H1 (cell line): ENCODE results near the gene TGM3.

Experiments
- EP300 ChIP-seq, 2 experiments: IDR thresholded peaks; 1 replicate in 1 of 2; 2 replicates in 1 of 2; pipeline ENCODE4 v1.6.1; 2011 to 2012; ENCODE audit warnings: low read depth in 2 of 2, low read length in 2 of 2, mild to moderate bottlenecking in 2 of 2, borderline replicate concordance in 1 of 2, inconsistent platforms in 1 of 2, moderate library complexity in 1 of 2
- EZH2 ChIP-seq: fragments of 200-600 bp; sonication (generic); IDR thresholded peaks from 2 replicates; pipeline ENCODE4 v1.7.1; 2012; ENCODE audit warnings: low read depth, mild to moderate bottlenecking, moderate library complexity, low read length, inconsistent platforms; ENCODE audit not compliant: severe bottlenecking
- NRF1 ChIP-seq: IDR thresholded peaks from 2 replicates; pipeline ENCODE4 v1.6.1; 2011; ENCODE audit warnings: mild to moderate bottlenecking, low read depth, low read length, improper control_type of control experiment
- POLR2A ChIP-seq, 2 experiments: IDR thresholded peaks; 1 replicate in 1 of 2; 2 replicates in 1 of 2; pipeline ENCODE4 v1.6.1; 2011; ENCODE audit warnings: low read depth in 2 of 2, low read length in 2 of 2, mild to moderate bottlenecking in 2 of 2; ENCODE audit errors: control extremely low read depth in 1 of 2
- SIN3A ChIP-seq, 2 experiments: IDR thresholded peaks in 1 of 2; conservative IDR thresholded peaks in 1 of 2; 2 replicates each; pipeline ENCODE4 v1.6.1; 2011 to 2012; ENCODE audit warnings: low read length in 2 of 2, improper control_type of control experiment in 1 of 2, low read depth in 1 of 2, mild to moderate bottlenecking in 1 of 2
- SP2 ChIP-seq: IDR thresholded peaks from 2 replicates; pipeline ENCODE4 v1.6.1; 2012; ENCODE audit warnings: mild to moderate bottlenecking, low read length, inconsistent platforms
- SP4 ChIP-seq: IDR thresholded peaks from 2 replicates; pipeline ENCODE4 v1.6.1; 2012; ENCODE audit warnings: low read length, inconsistent platforms
- TF ChIP-seq, protein P1 (sequence below), 3 experiments: IDR thresholded peaks; 1 replicate in 2 of 3; 2 replicates in 1 of 3; pipeline versions ENCODE4 v1.5.1 to v1.6.1; 2011; ENCODE audit warnings: low read length in 3 of 3, mild to moderate bottlenecking in 3 of 3, inconsistent platforms in 2 of 3, low read depth in 1 of 3, moderate library complexity in 1 of 3; ENCODE audit not compliant: insufficient read depth in 1 of 3; ENCODE audit errors: control extremely low read depth in 1 of 3

GRCh38 chr20:2331901-2332565, 36.2 kb downstream of the TGM3 start:
- TF ChIP-seq, protein P1, sequence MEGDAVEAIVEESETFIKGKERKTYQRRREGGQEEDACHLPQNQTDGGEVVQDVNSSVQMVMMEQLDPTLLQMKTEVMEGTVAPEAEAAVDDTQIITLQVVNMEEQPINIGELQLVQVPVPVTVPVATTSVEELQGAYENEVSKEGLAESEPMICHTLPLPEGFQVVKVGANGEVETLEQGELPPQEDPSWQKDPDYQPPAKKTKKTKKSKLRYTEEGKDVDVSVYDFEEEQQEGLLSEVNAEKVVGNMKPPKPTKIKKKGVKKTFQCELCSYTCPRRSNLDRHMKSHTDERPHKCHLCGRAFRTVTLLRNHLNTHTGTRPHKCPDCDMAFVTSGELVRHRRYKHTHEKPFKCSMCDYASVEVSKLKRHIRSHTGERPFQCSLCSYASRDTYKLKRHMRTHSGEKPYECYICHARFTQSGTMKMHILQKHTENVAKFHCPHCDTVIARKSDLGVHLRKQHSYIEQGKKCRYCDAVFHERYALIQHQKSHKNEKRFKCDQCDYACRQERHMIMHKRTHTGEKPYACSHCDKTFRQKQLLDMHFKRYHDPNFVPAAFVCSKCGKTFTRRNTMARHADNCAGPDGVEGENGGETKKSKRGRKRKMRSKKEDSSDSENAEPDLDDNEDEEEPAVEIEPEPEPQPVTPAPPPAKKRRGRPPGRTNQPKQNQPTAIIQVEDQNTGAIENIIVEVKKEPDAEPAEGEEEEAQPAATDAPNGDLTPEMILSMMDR (IDR thresholded peaks at IDR 0.05; ENCODE audit: control extremely low read depth in 1 of 3, insufficient read depth in 1 of 3, low read depth in 1 of 3, low read length in 3 of 3) = no peak
- TF ChIP-seq POLR2A (IDR thresholded peaks at IDR 0.05; ENCODE audit: control extremely low read depth in 1 of 2, low read depth in 2 of 2, low read length in 2 of 2) (no peak), EP300 (IDR thresholded peaks at IDR 0.05; ENCODE audit: borderline replicate concordance in 1 of 2, low read depth in 2 of 2, low read length in 2 of 2) (no peak), SIN3A (conservative IDR thresholded peaks at IDR 0.05 in 1 of 2, IDR thresholded peaks at IDR 0.05 in 1 of 2; ENCODE audit: low read depth in 1 of 2, low read length in 2 of 2) (no peak), EZH2 (no peak), SP2 (no peak), NRF1 (no peak), SP4 (no peak)
